HepG2 (cell line): Measurements from ENCODE around the gene APLP1.

Experiments used
- GABPB1 ChIP-seq: IDR thresholded peaks from 2 replicates; pipeline ENCODE4 v1.6.1; 2016; ENCODE audit warnings: mild to moderate bottlenecking, missing genetic modification reagents, moderate library complexity, missing compliant biosample characterization
- MED1 ChIP-seq: sonication (generic); formaldehyde crosslinking; IDR thresholded peaks from 2 replicates; pipeline ENCODE4 v1.4.0; 2020; ENCODE audit warnings: missing genetic modification reagents
- NFE2L2 ChIP-seq: fragments of 150-350 bp; IDR thresholded peaks from 2 replicates; pipeline ENCODE4 v1.6.1; 2014; ENCODE audit warnings: low read length
- SIX4 ChIP-seq: sonication (generic); formaldehyde crosslinking; IDR thresholded peaks from 2 replicates; pipeline ENCODE4 v1.4.0; 2020; ENCODE audit warnings: missing genetic modification reagents
- ZNF274 ChIP-seq: sonication (generic); formaldehyde crosslinking; IDR thresholded peaks from 2 replicates; pipeline ENCODE4 v1.5.1; 2020; ENCODE audit warnings: mild to moderate bottlenecking, missing genetic modification reagents
- ZNF367 ChIP-seq: sonication (generic); formaldehyde crosslinking; IDR thresholded peaks from 2 replicates; pipeline ENCODE4 v1.4.0; 2020; ENCODE audit warnings: missing genetic modification reagents, borderline replicate concordance

DNA sequence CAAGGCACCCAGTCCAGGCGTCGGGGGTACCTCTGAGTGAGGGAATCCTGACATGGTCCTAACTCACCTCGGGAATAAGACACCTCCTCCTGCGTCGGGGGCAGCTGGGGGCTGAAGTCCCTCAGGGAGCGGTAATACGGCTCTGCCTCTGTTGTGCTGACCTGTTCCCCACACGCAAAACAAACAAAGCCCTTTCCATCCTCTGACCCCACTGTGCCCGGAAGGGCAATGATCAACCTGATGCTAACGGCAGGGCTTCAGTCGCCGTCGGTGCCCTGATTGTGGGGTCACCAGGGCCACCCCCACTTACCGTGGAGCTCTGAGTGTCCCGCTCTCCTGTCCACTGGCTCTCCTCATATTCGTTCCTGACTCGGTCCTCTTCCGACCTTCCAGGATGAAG, 37.4 kb upstream of the APLP1 start:
- TF ChIP-seq NFE2L2 (no peak), MED1 (CRISPR knock-in tag) (no peak), SIX4 (no peak), ZNF274 (CRISPR knock-in tag) (no peak), GABPB1 (no peak), ZNF367 (CRISPR knock-in tag) (no peak)
